Measurements from ENCODE around the gene PTCH2.
"Not testable (repeated sequence)": the region's sequence is repeated elsewhere in the genome, so short reads cannot be mapped to it uniquely, and the experiment has no call there.

Gene PTCH2

DNA sequence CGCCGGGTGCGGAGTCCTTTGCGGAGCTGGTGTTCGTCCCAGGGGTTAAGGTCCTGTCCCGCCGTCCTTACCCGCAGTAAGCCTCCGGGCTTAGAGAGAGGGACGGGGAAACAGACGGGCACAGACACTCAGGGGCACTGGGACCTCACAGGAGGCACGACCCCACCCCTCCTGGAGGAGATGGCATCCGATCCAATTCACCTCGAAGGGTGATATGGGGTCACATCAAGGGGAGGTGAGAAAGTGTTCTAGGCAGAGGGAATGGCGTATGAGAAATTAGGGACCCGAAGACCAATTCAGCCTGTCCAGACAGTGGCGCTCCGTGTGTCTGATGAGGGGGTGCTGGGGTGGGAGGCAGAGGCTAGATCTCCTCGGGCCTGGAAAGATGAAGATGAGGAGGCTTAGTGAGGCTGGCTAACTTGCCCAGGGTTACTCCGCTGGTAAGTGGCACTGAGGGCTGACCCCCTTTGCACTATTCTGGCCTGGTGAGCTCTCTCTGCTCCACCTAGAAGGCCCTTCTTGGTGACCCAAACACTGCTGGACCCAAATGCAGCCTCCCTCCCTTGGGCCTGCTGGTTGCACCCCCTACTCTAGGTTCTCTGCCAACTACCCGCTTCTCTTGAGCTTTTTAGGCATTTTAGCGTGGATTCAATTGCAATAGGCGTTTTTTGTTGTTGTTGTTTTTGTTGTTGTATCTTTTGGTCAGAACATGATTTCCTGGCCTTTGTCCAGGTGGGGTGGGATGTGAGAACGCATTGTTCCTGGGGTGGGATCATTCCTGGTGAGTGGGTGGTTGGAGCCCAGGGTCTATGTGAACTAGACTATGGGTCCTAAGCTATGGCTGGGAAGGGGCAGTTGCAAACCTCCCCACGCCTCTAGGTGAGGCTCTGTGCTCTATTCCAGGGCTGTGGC lies 22.5 kb downstream of the PTCH2 start:
- DNase-seq (ENCODE audit: low read depth, low spot score) = no peak
- H3K27ac ChIP-seq = peak overlapping the region; percentile 79

DNA sequence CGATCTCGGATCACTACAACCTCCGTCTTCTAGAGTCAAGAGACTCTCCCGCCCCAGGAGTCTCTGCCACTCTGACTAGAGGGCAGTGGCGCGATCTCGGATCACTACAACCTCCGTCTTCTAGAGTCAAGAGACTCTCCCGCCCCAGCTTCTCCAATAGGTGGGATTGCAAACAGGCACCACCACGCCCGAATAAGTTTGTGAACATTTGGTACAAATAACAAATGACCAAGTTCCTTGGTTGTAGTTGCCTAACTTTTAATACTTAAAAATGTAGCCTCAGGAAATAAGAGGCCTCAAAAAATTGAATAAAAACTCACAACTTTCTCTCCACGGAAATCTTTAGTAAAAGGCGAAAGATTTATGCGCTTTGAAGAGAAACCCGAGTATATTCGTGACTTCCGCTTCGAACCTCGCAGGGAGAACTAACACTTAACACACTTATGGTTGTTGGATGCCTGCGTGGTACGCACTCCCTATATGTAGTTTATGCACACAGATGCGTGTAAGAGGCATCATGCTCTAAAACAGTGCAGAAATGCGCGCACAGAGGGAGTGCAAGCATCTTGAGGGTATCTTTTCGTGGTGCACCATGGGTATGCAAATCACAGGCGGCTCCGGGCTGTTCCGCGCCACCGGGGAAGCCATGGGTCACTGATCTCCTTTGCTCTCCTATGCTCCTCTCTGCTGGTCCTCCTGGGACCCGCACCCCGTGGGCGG lies 23.3 kb downstream of the PTCH2 start:
- H3K27ac ChIP-seq = peak overlapping the region; percentile 79
- DNase-seq (ENCODE audit: low read depth, low spot score) = peak; percentile 88

DNA sequence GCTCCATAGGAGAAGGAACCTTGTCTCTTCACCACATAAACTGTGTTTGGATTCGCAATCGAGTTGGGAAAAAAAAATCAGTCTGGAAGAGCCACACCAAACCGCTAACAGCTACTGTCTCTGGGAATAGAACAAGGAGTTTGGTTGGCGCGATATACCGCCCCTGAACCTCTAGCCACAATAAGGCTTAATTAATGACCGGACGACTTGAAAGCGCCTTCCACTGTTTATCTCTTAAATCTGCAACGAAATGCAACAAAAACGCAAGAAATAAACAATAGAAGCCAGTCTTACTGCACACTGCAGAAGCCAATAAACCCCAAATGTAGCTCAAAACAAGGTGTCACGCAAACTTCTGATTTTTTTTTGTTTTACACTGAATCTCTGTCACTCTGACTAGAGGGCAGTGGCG lies 23.9 kb downstream of the PTCH2 start:
- no peak for DNase-seq (ENCODE audit: low read depth, low spot score)
- peak overlapping the region; percentile 79 for H3K27ac ChIP-seq

DNA sequence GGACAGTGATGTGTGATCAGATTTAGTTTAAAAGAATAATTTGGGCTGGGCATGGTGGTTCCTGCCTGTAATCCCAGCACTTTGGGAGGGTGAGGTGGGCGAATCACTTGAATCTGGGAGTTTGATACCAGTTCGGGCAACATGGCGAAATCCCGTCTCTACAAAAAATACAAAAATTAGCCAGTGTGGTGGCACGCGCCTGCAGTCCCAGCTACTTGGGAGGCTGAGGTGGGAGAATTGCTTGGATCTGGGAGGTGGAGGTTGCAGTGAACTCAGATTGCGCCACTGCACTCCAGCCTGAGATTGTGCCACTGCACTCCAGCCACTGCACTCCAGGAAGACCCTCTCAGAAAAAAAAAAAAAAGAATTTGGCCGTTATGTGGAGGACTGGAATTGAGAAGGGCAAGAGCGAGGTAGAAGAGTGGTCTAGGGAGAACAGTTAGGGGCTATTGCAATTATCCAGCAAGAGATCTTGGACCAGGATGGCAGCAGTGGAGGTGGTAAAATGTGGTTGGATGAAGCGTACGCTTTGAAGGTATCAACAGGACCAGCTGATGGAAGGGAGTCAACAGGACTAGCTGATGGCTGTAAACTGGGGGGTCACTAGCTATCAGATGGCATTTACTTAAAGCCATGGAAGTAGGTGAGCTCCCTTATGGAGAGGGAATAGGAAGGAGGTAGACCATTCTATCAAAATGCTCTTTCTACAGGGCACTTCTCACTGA lies 25.1 kb downstream of the PTCH2 start:
- peak overlapping the region; percentile 79 for H3K27ac ChIP-seq
- DNase-seq (ENCODE audit: low read depth, low spot score) = no peak

DNA sequence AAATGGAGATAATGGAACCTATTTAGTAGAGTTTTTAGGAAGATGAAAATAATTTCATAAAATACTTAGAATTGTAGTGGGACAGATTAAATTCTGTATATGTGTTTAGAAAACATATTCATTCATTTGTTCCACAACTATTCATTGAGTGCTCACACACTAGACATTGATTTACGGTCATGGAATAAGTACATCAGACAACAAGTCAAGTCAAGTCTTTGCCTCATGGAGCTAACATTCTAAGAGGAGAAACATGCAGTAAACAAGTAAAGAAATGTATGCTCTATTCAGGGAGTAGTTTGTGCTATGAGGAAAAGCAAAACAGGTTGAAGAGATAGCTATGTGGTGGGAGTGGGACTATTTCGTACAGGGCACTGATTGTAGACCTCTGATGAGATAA lies 25.7 kb downstream of the PTCH2 start:
- peak; percentile 43 for DNase-seq (ENCODE audit: low read depth, low spot score)
- peak overlapping the region; percentile 11 for H3K27ac ChIP-seq

DNA sequence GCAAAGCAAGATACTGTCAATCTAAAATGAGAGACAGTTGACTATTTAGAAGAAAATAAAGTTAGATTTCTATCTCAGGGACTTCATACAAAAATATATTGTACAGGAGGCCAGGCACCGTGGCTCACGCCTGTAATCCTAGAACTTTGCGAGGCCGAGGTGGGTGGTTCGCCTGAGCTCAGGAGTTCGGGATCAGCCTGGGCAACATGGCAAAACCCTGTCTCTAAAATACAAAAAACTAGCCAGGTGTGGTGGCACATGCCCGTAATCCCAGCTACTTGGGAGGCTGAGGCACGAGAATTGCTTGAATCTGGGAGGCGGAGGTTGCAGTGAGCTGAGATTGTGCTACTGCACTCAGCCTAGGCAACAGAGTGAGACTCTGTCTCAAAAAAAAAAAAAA lies 27.1 kb downstream of the PTCH2 start:
- H3K27ac ChIP-seq = peak overlapping the region; percentile 62
- not testable (repeated sequence) for DNase-seq (ENCODE audit: low read depth, low spot score)

DNA sequence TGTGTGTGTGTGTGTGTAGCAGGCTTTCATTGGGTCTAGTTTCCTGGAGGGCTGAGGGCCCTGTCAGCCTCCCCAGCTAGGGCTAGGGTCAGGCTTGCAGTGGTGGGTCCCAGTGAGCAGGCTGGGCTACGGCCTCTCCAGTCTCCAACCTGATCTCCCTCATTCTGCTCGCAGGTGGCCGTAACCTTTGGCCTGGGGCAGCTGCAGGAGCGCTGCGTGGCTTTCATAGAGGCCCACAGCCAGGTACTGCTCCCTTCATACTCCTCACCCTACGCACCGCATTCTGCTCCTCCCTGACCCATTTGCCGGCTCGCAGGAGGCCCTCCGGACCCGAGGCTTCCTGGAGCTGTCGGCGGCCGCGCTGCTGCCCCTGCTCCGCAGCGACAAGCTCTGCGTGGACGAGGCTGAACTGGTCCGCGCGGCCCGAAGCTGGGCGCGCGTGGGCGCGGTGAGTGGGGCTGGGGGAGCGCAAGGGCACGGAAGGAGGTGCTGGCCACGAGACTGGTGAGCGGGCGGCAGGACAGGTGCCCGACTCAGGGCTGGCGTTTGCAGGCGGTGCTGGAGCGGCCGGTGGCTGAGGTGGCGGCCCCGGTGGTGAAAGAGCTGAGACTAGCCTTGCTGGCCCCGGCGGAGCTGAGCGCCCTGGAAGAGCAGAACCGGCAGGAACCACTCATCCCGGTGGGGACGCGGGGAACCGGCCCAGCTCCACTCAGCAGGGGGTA lies 30.1 kb downstream of the PTCH2 start:
- peak overlapping the region; percentile 62 for H3K27ac ChIP-seq
- DNase-seq (ENCODE audit: low read depth, low spot score) = no peak

DNA sequence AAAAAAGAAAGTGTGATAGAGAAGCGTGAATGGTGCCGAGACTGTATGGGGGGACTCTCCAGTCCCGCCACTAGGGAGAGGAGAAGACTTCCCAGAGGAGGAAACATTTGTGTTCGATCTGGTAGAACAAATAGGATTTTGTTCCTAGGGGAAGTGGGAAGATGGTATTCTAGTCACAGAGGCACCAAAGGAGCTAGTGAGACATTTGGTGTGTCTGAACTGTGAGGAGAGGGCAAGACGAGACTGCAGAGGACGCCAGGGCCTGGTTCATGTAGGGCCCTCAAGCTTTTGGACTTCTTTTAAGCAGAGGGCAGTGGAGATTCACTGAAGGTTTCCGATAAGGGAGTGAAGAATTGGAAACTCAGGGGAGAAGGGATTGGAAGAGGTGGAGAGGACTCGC lies 31.8 kb downstream of the PTCH2 start:
- DNase-seq (ENCODE audit: low read depth, low spot score) = no peak
- H3K27ac ChIP-seq = peak overlapping the region; percentile 97

DNA sequence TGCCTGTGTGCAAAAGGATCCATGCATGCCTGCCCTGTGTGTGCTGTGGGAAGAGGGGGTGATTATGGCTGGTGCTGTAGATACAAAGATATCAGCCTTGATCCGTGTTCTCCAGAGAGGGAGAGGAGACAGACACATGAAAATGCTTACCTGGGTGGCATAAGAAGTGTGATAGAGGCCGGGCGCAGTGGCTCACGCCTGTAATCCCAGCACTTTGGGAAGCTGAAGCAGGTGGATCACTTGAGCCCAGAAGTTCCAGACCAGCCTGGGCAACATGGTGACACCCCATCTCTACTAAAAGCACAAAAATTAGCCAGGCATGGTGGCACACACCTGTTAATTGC lies 32.3 kb downstream of the PTCH2 start:
- DNase-seq (ENCODE audit: low read depth, low spot score) = not testable (repeated sequence)
- peak overlapping the region; percentile 97 for H3K27ac ChIP-seq

DNA sequence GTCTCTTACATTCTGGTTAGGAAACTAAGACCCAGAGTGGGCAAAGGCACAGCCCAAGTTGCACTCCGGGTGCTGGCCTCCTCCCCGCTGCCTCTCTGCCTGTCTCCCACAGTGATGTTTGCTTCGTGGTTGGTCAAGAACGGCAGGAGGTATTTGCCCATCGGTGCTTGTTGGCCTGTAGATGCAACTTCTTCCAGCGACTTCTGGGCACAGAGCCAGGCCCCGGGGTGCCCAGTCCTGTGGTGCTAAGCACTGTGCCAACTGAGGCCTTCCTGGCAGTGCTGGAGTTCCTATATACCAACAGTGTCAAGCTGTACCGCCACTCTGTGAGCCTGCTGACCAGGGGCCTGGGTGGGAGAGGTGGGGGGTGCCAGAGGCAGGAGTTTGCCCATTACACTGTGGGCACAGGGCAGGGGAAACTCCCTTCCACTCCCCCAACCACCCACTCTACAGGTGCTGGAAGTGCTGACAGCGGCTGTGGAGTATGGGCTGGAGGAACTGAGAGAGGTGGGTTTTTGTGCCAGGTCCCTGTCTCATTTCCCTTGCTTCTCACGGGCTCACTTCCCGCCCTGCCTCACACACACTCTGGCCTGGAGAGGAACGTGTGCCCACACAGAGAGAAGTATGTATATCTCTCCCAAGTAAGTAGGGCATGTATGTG lies 32.8 kb downstream of the PTCH2 start:
- no peak for DNase-seq (ENCODE audit: low read depth, low spot score)
- H3K27ac ChIP-seq = peak overlapping the region; percentile 97

DNA sequence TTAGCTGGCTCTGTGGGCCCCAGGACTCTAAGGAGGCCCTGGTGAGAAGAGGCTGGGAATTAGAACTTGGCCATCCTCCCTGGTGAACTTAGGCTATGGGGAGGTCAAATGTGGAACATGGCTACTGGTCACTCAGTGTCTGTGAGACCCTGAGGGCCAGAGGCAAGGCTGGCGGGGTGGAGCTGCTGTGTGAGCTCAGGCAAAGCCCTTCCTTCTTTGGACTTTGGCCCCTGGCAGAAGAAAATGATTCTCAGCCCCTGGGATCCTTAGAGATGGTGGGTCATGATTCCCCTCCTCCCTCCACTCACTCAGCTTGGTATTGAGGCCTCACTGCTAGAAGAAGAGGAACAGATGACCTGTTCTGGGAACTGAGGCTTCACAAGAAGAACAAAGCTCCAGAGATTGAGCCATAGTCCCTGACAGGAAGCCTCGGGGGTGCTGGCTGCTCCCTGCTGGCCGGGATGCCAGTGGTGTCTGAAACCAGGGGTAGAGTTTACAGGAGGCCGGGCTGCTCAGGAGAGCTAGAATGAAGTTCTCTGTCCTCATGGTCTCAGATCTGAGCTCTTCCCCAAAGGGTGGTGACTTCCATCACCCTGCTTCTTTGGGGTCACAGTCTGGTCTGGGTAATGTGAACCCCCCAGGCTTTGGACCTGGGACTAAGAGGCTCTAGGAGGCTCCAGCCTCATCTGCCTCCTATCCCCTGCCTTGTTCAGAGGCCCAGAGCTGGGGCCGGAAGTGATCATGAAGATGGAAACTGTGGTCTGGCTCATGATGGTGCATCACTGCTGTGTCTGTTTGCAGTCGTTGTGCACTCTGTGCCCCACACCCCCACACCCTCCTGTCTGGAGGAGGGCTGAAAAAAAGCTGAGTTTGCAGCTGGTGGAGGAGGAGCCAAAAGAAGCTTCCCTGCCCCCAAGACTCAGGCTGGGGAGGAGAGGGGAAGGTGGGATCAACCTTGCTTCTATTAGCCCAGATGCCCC lies 33.8 kb downstream of the PTCH2 start:
- no peak for DNase-seq (ENCODE audit: low read depth, low spot score)
- peak overlapping the region; percentile 97 for H3K27ac ChIP-seq

DNA sequence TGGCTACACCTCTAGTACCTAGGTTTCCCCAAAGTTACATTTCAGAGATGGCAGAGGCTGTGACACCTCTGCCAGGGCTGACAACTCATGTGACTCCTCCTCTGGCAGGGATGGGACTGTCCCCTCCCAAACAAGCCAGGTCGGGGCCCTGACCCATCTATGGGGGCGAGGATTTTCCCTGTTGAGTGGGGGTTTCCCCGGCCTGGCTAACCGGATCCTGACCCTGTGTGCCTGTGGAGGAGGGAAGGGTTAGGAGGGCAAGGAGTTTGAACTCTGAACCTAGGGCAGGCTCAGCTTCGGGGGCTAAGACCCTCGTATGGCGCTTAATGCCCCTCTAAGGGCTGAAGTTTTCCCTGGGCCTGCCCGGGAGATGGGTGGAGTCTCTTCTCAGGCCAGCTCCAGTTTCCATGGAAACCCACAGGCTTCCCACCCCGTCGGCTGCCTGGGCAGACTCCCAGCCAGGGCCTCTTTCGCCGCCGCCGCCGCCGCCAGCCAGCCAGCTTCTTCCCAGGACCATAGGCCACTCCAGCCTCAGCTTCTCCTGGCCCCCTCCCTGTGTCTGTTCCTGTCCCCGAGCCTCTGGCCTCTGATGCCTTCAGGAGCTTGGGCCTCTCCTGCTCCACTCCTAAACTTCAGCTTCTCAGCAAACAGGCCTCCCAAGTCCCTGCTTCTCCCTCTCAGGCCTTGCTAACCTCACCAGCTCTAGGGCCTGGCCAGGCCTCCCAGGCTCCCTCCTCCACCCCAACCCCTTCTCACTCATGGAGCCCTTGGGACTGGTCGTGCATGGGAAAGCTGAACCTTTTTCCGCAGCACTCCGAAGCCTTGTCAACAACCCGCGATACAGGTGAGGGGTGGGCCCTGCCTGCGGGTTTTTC lies 34.8 kb downstream of the PTCH2 start, which contains the start of gene BTBD19:
BTBD19 (plus strand) TSS at position 461 of the 875 bp plus-strand sequence; CDS start at position 759, 298 bp downstream.
- DNase-seq (ENCODE audit: low read depth, low spot score) = no peak
- peak within 1 kb of the TSS; percentile 97 for H3K27ac ChIP-seq

DNA sequence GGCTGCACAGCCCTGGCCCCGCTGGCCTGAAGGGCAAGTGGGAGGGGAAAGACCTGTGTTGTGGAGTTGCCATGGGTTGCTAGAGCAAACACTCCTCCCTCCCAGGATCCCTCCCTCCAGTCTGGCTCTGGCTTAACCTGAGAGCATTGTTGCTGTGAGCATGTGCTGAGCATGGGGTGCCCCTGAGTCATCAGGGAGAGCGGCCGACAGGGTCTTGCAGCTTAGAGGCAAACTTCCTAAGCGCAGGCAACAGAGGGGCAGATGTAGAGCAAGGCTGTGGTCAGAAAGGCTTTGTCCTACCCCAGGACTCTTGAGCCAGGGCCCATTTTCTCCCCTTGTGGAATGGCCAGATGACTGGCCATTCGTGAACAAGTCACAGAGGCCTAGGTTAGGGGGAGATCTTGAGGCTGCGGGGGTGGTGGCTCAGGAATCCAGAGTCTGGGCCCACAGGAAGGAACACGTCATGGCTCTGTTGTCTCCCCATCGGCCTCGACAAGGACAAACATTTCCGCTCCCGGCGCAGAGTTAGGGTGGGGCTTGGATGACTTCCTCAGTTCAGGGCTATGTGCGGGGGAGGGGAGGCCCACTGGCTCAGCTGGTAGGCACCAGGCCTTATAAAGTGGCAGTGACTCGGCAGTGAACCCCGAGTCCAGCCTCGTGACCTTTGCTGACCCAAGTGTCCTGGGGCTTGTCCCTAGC lies 35.5 kb downstream of the PTCH2 start:
- peak; percentile 91 for DNase-seq (ENCODE audit: low read depth, low spot score)
- H3K27ac ChIP-seq = peak overlapping the region; percentile 97

DNA sequence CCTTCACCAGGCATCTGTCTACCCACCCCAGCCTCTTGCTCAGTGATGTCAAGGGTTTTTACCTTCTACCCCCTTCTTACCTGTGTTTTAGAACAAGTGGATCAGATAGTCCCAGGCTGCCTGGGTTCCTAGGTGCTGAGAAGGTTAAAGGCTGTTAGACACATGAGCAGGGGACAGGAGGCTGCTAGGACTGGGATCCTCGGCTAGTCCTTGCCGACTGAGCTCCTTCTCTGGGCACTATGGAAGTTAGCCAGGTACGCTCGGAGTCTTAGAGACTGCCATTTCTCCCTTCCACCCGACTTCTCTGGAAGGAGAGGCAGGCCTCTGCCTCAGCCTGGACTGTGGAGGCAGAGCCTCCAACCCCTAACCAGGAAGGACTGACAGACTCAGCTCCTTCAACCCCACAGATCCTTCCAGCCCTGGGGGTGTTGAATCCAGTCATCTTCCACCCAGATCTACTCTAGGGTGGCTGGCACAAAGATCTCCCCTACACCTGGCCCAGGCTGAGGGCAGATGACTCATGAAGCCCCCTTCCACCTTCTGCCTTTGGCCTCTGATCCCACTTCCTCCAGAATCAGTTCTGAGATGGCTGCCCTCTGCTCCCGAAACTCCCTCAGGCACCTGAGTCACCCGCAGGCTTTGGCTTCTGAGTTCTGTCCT lies 36.2 kb downstream of the PTCH2 start, which contains the start of gene DYNLT4:
DYNLT4 (minus strand) TSS at position 648 of the 660 bp plus-strand sequence. CDS start 683 bp downstream, outside the sequence.
- peak within 1 kb of the TSS; percentile 97 for H3K27ac ChIP-seq
- DNase-seq (ENCODE audit: low read depth, low spot score) = no peak

DNA sequence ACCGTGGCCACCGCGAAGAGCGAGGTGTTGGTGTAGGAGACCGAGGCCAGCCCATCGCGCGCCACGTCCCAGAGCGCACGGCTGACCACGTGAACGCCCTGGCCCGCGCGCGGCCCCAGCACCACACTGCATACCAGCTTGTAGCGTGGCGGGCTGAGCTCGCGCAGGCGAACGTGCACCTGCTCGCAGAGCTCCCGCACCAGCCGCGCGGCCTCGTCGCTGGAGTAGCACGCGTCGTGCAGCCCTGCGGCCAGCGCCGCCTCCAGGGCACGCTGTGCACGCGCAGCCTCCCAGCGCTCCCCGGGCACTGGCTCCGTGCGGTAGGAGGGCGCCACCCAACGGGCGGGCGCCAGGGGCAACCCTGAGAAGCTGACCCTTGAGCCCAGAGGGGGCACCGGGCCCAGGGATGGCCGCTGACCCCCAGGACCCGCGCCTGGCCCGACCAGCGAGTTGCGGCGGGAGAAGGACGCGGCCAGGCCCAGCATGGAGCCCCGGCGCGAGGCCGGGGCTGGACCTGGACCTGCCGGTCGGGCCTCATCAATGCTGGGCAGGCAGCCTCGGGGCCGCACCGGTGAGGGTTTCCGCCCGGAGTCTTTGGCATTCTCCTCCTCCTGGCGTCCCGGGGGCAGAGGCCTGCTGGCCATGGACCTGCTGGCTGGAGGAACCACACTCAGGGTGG lies 36.9 kb downstream of the PTCH2 start:
- H3K27ac ChIP-seq = peak overlapping the region; percentile 97
- no peak for DNase-seq (ENCODE audit: low read depth, low spot score)
